ENCODE data around the gene RBFOX1.

Gene RBFOX1

DNA sequence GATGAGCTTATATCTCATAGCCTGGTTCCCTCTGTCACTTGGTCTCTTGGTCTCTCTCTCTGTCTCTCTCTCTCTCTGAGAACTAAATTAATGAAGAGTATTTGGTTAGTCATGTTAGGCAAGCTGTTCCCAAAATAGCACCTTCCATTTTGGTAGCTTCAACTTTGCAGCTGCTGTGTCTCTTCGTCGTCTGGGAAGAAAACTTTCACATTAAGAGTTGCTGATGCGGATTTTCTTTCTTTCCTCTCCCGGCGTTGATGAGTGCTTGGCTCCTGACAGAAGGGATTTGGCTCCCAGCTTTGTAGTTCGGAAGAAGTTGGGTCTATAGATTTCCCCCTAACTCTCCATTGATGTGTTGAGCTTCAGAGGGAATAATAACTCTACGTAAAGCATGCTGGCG is at the start of gene RBFOX1:
Gene RBFOX1, plus strand, starts transcription at position 235 of the 400 bp plus-strand sequence.
- DNase-seq = no peak

DNA sequence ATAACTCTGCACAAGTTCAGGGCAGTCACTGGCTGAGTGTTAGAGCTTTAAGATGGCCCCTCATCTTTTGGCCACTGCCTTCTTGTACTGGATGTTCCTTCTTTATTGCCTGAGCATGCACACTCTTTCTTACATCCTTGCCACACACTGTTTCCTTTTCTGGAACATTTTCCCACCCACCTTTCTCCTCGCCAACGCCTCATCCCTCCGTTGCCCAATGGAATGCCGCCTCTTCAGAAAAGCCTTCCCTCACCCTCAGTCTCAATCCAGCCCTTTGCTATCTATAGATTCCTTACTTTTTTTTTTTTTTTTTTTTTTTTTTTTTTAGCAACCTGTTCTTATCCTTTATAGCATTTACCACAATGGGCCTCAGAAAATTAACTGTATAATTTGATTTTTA is 47.9 kb upstream of the RBFOX1 start:
- no peak for DNase-seq

DNA sequence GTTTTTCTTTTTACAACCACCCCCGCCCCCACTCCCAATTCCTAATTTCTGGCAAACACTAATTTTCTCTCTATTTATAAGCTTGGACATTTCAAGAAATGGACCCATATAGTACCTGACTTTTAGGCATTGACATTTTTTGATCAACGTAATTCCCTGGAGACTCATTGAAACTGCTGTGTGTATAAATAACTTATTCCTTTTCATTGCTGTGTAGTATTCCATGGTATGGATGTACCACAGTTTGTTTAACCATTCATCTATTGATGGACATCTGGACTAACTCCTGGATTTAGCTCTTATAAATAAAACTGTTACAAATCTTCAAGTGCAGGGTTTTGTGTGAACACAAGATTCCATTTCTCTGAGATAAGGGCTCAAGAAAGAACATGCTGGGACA is 47.1 kb upstream of the RBFOX1 start:
- no peak for DNase-seq

DNA sequence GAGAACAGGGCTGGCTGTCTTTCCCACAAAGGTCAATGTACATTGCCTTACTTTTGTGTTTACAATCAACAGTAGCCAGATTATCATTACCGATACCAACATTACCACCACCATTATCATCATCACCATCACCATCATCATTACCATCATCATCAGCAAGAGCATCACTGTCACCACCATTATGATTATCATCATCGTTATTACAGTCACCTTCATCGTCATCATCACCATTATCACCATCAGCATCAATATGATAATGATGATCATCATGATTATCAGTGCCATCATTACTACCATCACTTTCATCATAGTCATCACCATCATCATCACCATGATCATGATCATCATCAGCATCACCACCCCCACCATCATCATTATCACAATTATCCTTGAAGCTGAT is 43.3 kb upstream of the RBFOX1 start:
- no peak for DNase-seq

DNA sequence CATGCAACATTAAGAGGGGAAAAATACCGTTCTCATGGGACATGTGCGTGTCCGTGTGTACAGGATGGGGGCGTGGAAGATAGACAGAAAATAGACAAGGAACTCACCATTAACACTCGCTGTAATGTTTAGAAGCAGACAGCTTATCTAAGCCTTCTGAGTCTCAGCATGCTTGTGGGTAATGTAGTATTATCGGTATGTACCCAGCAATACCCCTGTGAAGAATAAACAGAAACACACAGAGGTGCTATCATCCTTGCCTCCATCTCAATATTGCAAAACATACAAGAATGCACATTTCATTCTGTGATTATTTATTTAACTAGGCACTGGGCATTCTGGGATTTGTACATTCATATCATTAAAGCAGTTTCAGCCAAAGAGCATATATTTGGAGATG is 42.0 kb upstream of the RBFOX1 start:
- no peak for DNase-seq

DNA sequence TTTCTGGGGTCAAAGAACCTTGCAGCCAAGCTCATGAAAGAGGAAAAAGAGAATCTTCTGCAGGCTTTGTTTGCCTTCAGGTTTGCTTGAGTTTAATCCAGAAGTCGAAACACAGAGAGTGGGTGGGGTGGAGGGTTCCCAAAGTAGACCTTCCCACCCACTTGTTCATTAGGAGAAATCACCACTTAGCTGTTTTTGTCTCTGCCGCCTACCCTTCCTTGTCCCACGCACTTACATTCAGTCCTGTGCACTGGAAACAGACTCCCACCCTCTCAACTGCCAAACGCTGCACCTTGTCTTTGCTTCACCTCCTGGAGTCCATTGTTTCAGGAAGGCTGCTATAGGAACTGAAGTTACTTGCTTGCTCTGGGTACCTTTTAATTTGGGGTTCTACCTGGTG is 38.6 kb upstream of the RBFOX1 start:
- DNase-seq = no peak

DNA sequence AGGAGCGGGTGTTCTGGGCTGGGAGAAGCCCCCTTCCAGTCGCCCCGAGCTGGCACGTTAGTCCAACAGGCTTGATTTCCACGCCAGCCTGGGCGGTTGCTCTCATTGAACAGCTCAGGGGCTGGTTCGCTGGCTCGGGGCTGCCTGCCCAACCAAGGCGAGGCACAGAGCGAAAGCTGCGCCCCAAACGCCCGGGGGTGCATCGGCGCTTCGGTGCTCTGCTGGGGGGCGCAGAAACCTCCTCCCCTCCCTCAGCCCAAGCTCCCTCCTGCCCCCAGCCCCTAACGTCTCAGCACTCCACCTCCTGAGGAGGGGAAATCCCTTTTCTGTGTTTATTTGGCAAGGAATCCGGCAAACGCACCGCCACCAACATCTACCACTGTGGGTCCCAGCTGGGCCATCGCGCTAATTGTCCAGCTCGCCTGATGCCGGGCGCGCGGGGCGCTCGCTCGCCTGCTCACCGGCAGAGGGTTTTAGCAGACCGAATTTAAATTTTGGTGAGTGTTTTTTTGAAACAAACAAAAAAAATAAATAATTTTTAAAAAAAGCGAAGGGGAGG is 29.5 kb upstream of the RBFOX1 start:
- no peak for DNase-seq

DNA sequence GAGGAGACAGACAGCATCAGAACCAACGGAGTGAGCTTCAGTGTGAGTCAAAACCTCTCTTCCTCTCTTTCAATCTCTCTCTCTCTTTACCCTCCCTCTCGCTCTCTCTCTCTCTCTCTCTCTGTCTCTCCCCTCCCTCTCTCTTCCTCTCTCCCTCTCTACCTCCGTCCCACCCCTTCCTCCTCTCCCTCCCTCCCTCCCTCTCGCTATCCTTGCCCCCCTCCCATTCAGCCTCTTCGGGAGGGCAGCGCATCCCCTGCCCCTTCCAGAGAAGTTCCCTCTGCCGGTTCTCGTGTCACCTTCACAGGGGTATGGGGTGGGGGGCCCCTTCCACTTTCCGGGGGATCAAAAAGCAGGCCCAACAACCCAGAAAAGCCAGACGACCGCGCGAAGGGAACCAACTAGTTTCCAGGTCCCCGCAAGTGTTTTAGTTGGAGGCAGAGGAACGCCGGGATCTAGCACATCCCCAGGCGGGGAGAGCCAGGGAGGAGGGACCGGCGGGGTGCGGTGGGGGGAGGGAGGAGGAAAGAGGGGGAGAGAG is 28.9 kb upstream of the RBFOX1 start:
- no peak for DNase-seq

DNA sequence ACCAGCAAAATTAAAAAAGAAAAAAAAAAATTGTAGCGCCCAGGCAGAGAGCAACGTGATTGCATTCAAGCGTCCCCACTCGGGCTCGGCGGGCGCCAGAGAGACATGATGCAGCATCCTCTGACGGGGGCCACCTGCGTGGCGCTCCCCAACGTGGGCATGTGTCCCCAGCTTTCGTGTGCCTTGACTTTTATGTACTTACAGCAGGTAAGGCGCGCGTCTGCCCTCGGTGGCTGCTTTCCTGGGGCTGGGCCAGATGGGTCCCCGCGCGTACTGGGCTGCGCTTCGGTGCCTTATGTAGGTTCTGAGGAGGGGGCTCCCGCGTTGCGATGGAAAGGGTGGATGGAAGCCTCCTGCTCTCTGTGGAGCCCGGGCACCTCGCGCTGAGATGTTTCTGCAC is 28.4 kb upstream of the RBFOX1 start:
- no peak for DNase-seq

DNA sequence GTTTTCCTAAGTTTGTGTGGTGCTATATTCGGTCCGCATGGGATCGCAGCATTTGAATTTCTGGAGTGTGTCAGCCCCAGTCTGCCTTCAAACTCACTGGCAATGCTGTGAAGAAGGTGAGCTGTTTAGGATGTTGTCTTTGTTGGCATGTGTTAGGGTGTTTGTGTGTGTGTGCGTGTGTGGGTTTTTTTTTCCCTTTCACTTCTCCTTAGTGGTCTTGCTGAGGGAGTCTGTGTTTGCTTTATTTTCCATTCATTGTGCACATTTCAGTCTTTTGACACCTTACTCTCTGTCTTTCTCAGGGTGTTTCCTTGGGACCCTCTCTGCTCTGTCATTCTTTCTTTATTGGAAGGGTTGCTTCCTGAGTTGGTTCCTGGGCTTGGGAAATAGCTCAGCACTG is 27.7 kb upstream of the RBFOX1 start:
- DNase-seq = no peak

DNA sequence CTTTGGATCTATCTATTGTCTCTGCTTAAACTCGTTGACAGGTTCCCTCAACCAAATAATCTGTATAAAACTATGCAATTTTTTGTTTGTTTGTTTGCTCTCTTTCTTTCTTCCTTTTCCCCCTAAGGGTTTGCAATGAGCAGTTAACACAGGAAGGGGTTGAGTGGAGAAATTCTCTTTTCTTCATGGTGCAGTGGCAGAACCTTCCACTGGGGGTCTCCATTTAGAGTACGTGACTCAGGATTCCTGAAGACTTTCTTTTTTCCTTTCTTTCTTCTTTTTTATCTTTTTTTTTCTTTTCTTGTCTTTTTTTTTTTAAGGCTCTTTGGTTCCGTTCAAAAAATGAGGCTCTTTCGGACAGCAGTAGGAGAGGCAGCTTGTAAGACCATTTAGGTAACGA is 19.5 kb upstream of the RBFOX1 start:
- no peak for DNase-seq

DNA sequence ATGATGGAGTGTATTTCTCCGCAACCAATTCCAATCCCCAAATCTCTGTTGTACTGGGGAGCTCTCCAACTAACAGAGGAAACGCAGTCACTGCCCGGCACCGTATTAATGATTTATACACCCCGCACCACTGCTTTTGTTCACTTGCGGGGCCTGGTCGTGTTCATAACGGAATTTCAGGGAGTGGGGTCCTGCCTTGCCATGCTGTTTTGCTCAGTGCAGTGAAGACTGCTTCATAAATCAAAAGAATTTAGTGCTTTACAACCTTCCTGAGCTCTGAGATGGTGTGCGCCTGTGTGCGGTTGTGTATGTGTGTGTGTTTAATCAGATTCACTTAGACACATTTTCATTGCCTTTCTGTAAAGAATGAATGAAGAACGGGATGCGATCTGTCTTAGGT is 18.5 kb upstream of the RBFOX1 start:
- DNase-seq = no peak

DNA sequence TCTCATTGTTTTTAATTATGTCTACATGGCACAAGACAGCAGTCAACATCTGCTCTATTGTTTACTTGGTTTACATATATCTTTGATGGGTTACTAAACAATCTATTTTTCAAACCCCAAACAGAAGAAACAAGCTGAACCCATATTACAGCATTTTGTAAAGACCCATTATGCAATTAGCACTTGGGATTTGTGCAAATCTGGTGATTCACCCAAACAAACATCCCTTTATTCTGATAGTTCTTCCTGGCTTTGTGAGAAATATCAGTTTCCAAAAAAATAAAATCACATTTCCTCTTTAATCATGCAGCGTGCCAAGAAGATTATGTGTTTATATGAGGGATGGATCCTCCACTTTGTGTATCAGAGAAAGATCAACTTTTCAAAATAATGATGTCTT is 16.8 kb upstream of the RBFOX1 start:
- no peak for DNase-seq

DNA sequence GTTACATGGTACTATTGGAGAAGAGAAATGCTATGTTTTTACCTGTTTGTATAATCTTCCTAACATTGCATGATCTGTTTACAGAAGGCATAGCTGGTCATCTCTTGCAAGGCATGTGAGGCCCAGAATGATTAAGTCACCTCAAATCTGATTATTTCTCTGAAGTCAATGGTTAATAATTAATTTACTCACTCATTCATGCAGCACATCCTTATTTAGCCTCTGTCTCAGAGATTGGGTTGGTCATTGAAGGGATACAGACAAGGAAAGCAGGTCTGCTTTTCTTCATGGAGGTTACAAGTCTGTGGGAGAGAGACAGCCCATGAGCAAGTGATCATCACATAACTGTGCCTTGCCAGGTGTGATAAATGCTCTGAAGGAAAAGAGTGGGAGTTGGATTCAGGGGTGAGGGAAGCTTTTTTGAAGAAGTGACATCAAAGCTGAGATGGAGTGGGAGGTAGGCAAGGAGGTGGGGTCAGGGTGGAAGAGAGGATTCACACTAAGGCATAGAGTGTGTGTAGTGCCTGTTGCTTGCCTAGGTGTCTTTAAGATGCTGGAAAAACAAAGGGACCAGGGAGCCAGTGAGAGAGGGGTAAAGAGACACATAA is 16.3 kb upstream of the RBFOX1 start:
- no peak for DNase-seq

DNA sequence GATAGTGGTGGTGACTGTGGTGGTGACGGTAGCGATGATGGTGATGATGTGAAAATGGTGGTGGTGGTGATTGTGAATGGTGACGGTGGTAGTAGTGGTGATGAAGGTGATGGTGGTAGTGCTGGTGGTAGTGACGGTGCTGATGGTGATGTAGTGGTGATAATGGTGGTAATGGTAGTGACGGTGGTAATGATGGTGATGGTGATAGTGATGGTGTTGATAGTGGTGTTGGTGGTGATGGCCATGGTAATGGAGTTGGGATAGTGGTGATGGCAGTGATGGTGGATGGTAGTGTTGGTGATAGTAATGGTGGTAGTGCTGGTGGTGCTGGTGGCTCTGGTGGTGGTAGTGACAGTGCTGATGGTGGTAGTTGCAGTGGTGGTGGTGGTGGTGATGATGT is 14.7 kb upstream of the RBFOX1 start:
- no peak for DNase-seq

DNA sequence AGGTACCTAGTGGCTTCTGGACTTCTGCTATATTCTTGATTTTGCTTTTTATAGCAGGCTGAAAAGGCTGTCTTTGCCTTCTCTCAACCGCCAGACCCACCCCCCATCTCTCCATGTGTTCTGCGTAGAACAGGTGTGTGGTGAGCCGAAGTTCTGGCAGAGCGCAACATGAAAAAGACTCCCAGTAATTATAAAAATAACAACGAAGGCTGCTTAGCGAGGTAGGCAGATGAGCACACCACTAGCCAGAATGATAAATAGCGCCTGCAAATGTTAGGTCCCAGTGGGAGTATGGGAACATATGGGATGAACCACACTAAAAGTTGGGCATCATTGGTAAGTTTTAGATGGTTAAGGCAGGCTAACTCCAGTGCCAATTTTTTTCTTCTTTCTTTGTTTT is 14.0 kb upstream of the RBFOX1 start:
- DNase-seq = no peak

DNA sequence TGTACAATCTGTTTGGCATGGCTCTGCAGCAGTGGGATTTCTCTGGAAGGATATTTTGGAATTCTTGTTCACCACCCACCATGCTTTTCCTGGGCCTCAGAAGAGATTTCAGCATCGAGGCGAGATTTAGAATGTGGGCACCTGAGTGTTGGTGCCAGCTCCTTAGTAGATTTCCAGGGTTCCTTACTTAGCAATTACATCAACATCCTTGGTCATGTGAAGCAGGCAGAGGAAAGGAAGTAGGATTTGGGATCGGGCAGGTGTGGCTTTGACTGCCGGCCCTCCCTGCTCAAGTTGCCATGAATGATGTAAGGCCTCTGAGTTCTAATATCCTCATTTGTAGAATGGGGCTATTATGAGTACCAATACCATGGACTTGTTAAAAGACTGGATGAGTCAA is 13.1 kb upstream of the RBFOX1 start:
- DNase-seq = no peak

DNA sequence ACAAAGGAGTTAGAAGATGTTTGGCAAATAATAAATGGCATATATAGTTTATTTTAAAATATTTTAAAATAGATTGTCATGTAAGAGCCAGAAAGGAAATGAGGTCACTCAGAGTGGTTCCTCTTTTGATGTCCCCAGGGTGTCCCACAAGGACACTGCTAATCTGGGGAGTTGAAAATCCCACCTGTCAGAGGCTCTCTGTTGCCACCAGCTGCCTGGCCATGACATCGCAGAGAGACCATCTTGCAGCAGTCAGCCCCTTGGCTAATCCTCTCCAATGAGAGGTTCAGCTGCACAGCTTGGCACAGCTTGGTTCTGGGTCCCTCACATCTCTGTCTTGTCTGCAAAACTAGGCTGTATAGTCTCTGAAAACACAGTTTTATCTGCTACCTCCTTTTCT is 11.0 kb upstream of the RBFOX1 start:
- DNase-seq = no peak

DNA sequence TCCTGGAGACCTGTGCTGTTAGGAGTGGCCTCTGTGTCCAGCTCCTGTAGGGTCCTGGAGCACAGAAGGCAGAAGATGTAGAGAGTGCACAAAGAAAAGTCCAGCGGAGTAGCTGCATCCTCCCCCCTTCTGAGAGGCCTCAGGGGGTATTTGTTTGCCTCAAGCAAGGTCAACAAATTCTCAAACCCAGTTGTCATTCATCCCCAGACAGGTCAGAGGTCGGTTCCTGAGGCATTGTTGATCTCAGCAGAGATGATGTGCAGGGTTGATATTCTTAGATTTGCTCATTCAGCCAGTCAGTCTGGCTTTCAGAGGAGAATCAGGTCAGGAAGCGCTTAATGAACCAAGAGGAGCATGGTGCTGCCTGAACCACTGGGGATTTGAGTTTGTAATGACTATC is 8.3 kb upstream of the RBFOX1 start:
- no peak for DNase-seq

DNA sequence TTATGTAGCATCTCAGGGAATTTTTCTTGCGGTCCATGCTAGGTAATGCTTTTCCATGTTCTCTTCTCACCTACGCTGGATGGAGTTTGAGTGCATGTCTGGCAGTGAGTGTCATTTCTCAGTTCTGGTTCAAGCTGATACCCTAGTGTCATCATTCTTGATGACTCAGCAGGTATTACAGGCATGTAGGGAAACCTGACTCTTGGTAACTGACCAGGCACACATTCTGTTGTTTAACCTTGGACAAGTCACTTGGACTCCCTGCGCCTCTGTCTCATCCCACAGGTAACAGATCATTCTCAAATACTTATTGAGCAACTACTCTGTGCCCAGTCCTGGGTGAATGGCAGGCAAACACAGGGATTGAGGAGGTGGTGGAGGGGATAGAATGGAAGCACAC is 6.8 kb upstream of the RBFOX1 start:
- no peak for DNase-seq

DNA sequence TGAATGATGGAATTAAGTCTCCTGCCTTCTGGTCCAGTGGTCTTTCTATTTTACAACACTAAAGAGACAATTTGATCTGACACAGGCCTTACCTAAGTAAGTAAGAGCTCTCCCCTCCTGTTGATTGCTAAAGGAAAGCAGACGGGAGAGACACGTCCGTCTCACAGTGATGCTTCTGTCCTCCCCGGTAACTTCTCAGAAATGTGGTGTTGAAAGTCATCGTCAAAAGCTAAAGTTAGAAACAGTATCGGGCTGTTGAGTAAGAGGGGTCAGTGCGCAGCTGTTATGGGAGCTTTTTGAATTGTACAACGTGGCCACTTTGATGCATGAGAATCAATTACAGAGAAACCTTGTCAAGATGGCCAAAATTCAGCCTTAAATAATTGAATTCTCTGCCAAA is 1.9 kb upstream of the RBFOX1 start:
- no peak for DNase-seq

DNA sequence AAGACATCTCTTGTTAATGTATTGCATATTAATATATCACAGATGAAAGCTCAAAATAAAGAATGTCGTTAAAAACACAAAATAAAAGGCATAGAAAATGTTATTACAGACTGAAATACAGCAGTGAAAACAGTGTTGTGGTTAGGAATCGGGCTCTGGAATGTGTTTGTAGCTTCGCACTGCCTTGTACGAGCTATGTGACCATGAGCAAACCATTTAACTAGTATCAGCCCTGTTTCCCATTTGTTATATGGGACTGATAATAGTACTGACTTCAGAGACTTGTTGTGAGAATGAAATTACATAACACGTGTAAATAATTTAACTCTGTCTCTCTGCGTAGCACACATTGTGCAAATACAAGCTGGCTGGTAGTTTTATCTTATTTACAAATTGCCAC is 648 bp upstream of the RBFOX1 start:
- DNase-seq = no peak

DNA sequence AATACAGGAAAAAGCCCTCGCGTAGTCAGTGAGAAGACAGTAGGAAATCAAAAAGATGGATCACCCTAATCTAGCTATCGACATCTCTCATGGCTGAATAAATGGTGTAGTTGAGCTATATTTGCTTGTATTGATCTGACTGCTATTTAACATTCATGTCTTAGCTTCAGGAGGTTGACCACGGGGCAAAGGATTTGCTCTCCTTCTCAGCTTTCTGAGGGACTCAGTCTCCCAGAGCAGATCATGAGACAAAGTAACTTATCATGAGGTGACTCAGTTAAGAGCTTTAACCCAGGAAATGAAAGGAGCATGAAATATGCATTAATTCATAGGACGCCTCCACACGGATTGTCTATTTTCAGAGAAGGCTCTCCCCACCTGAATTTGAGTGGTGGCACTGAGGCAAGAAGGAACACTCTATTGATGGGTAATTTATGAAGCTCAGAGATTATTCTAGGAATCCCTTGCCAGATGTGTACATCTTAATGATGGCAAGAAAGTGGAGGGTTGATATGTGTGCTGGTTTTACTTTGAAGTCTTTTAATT is 608 bp downstream of the RBFOX1 start:
- DNase-seq = no peak

DNA sequence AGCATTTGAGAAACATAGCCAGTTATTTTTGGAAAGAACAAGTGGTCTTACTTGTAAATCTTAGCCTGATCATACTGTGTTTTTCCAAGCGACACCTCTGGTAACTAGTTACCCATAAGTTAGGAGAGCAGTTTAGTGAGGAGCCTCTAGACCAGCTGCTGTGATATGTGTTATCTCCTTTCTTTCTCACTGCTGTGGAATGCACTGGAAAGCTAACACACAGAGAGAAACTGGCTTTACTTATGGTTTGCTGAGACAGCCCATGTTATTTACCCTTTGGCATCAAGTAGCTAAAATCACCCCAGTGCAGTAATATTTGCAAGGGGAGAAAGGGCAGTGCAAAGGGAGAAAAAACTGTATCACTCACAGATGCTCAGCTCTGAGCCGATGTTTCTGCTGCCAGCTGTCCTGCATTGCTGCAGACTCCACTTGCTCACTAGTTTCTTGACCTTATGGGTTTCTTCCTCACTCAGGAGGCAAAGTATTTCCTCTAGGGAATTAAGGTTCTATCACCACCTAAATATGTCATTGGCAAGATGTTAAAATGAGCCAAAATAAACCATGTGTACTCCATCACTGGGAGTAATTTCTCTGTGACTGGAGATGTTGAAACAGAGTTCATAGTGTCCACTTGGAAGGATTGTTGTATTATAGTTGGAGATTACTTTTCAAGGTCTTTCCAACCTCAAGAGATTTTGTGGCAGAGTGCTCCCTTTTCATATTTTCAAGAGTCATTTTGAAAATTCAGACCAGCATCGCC is 2.3 kb downstream of the RBFOX1 start:
- DNase-seq = no peak

Measured in activated naive CD4-positive, alpha-beta T cell (primary cell).